ENCODE measurements around the gene IFIH1. TPM values are rescaled to one million over a fixed set of nuclear protein-coding genes. Genes with fewer than 3 reads are reported as not detected.

Gene IFIH1
- total RNA-seq, 1 experiment from 2014 or later, result 4.7 TPM

DNA sequence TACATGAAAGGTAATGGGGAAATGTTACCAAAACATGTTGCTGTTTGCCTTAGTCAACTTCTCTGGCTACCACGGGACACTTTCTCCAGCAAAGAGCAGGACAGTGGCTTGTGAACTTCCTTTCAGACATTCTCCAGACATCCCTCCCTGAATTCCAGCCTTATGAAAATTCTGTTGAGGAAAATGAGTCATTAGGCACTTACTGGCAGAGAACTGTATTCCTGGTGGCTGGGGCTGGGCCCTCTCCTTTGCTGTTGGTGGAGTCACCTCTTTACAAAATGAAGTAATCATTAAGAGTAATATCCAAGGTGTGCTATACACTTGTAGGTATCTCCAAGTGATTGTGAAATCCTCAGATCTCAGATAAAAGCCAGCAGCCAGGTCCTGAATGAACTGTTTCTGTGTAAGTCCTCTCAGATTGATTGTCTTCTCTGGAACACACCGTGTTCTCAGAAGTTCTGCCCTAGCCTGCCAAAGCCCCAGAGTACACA lies 73.9 kb downstream of the IFIH1 start:
- Histone ChIP-seq H3F3A (ENCODE audit: insufficient read depth, low read depth) (peaks cover 23% of the 10 kb centered on the region), H2AFZ (no peak overlapping the region), H3K27ac (peak overlapping the region; percentile 89), H3K4me1 (replicated peaks; ENCODE audit: insufficient read depth) (peaks cover 29% of the 10 kb centered on the region), H3K36me3 (ENCODE audit: low read depth) (no peaks in the 10 kb centered on the region), H4K20me1 (ENCODE audit: insufficient read depth) (no peaks in the 10 kb centered on the region), H3K9me3 (ENCODE audit: insufficient read depth, low read depth) (no peaks in the 10 kb centered on the region), H3K27me3 (ENCODE audit: insufficient read depth, low read depth) (no peaks in the 10 kb centered on the region), H3K4me3 (no peak overlapping the region), H3K79me2 (ENCODE audit: low read depth) (no peaks in the 10 kb centered on the region), H3K4me2 (peak overlapping the region; percentile 62), H3K9me2 (ENCODE audit: insufficient read depth) (no peaks in the 10 kb centered on the region)
- CTCF ChIA-PET, result no interaction called here
- TF ChIP-seq EZH2 (IDR thresholded peaks at IDR 0.05; ENCODE audit: low read depth), result no peak
- TF ChIP-seq, protein P1, sequence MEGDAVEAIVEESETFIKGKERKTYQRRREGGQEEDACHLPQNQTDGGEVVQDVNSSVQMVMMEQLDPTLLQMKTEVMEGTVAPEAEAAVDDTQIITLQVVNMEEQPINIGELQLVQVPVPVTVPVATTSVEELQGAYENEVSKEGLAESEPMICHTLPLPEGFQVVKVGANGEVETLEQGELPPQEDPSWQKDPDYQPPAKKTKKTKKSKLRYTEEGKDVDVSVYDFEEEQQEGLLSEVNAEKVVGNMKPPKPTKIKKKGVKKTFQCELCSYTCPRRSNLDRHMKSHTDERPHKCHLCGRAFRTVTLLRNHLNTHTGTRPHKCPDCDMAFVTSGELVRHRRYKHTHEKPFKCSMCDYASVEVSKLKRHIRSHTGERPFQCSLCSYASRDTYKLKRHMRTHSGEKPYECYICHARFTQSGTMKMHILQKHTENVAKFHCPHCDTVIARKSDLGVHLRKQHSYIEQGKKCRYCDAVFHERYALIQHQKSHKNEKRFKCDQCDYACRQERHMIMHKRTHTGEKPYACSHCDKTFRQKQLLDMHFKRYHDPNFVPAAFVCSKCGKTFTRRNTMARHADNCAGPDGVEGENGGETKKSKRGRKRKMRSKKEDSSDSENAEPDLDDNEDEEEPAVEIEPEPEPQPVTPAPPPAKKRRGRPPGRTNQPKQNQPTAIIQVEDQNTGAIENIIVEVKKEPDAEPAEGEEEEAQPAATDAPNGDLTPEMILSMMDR (conservative IDR thresholded peaks at IDR 0.05), result no peak
- no TSS peak for BruUV-seq (replicated peaks)
- DNase-seq, result peak; percentile 67 to 87
- POLR2A ChIA-PET (ENCODE audit: unreplicated experiment), result no interaction called here
- intact Hi-C loops (cut with micrococcal nuclease; ENCODE audit: unreplicated experiment), result loop anchor here (1.0 kb wide), 1 partner anchor 23 kb away; no protein-coding TSS in a partner anchor

- Histone ChIP-seq H3K27ac (peak overlapping the region; percentile 89), H3K4me2 (no peak overlapping the region)
Observed at GRCh38 chr2:162243715-162244114, 74.8 kb downstream of the IFIH1 start.

GRCh38 chr2:162243294-162243693 lies 75.2 kb downstream of the IFIH1 start, which contains the start of gene FAP:
TSS of gene FAP (minus strand) at chr2:162243445. CDS start at chr2:162243327, 118 bp downstream.
- CTCF ChIA-PET, result no interaction called here
- no peak within 1 kb of the TSS for H3K4me3 ChIP-seq

More at GRCh38 chr2:162243715-162244114, 74.8 kb downstream of the IFIH1 start:
- no peak for DNase-seq
- ChIA-PET POLR2A (ENCODE audit: unreplicated experiment) (no interaction called here), CTCF (no interaction called here)
- no peaks in the 10 kb centered on the region for H3K79me2 ChIP-seq (ENCODE audit: low read depth)
- TF ChIP-seq, protein P1 (conservative IDR thresholded peaks at IDR 0.05), result no peak
- TF ChIP-seq EZH2 (IDR thresholded peaks at IDR 0.05; ENCODE audit: low read depth), result no peak
- intact Hi-C loops (cut with micrococcal nuclease; ENCODE audit: unreplicated experiment), result loop anchor here (1.0 kb wide), 1 partner anchor 22 kb away; no protein-coding TSS in a partner anchor
- H3F3A ChIP-seq (ENCODE audit: insufficient read depth, low read depth), result peaks cover 23% of the 10 kb centered on the region
- H2AFZ ChIP-seq, result no peak overlapping the region
- no peaks in the 10 kb centered on the region for H3K9me3 ChIP-seq (ENCODE audit: insufficient read depth, low read depth)
- no peaks in the 10 kb centered on the region for H4K20me1 ChIP-seq (ENCODE audit: insufficient read depth)
- no peaks in the 10 kb centered on the region for H3K9me2 ChIP-seq (ENCODE audit: insufficient read depth)
- no peaks in the 10 kb centered on the region for H3K36me3 ChIP-seq (ENCODE audit: low read depth)
- no TSS peak for BruUV-seq (replicated peaks)
- H3K4me1 ChIP-seq (replicated peaks; ENCODE audit: insufficient read depth), result peaks cover 29% of the 10 kb centered on the region
- no peaks in the 10 kb centered on the region for H3K27me3 ChIP-seq (ENCODE audit: insufficient read depth, low read depth)
- H3K4me3 ChIP-seq, result no peak overlapping the region

More at GRCh38 chr2:162243294-162243693, 75.2 kb downstream of the IFIH1 start, which contains the start of gene FAP:
- peak within 1 kb of the TSS; percentile 62 for H3K4me2 ChIP-seq
- H3K27ac ChIP-seq, result peak within 1 kb of the TSS; percentile 89
- no peaks in the 10 kb centered on the region for H4K20me1 ChIP-seq (ENCODE audit: insufficient read depth)
- H3K79me2 ChIP-seq (ENCODE audit: low read depth), result no peaks in the 10 kb centered on the region
- H3F3A ChIP-seq (ENCODE audit: insufficient read depth, low read depth), result peaks cover 23% of the 10 kb centered on the region
- no peaks in the 10 kb centered on the region for H3K9me2 ChIP-seq (ENCODE audit: insufficient read depth)
- no peaks in the 10 kb centered on the region for H3K9me3 ChIP-seq (ENCODE audit: insufficient read depth, low read depth)
- TF ChIP-seq, protein P1 (conservative IDR thresholded peaks at IDR 0.05), result no peak
- TF ChIP-seq EZH2 (IDR thresholded peaks at IDR 0.05; ENCODE audit: low read depth), result no peak
- H3K4me1 ChIP-seq (replicated peaks; ENCODE audit: insufficient read depth), result peaks cover 29% of the 10 kb centered on the region
- DNase-seq, result no peak
- H3K36me3 ChIP-seq (ENCODE audit: low read depth), result no peaks in the 10 kb centered on the region
- no TSS peak for BruUV-seq (replicated peaks)
- intact Hi-C loops (cut with micrococcal nuclease; ENCODE audit: unreplicated experiment), result no loop called here
- POLR2A ChIA-PET (ENCODE audit: unreplicated experiment), result no interaction called here
- no peak within 1 kb of the TSS for H2AFZ ChIP-seq
- H3K27me3 ChIP-seq (ENCODE audit: insufficient read depth, low read depth), result no peaks in the 10 kb centered on the region

Measured in PC-9 (cell line).